ENCODE results near the gene TP63.

DNA sequence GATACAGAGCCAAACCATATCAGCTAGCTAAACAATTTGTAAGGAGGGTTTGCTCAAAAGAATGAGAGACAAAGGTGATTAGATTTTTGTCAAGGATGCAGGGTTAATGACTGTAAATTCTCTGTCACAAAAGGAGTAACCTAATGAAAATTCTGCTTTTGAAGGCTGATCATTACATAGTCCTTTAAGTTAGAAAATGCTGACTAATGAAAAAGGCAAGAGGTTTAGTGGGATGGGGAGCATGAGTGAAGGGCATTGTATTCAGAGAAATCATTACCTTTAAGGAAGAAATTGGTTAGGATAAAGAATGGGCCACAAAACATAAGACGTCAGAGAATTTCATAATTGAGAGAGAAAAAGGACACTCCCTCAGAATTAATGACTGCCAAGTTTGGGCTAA lies 97.7 kb downstream of the TP63 start:
- TF ChIP-seq TAF1 (IDR thresholded peaks at IDR 0.05; ENCODE audit: low read depth, low read length): no peak
- TF ChIP-seq POLR2A (IDR thresholded peaks at IDR 0.05; ENCODE audit: low read depth, low read length): no peak

Data from GM12891 (cell line).